GM20431 (cell line): Measurements from ENCODE around the gene FYB2.

Experiments used
- in situ Hi-C: fragments of 300-500 bp; cut with MseI, MboI; formaldehyde crosslinking; loops from one replicate; pipeline ENCODE4 v1.15.0; 2020; ENCODE audit warnings: low sequenced_read_pairs; ENCODE audit not compliant: unreplicated experiment

Gene FYB2

GRCh38 chr1:56671085-56671484 is 148.1 kb downstream of the FYB2 start:
- in situ Hi-C loops: no loop called here

GRCh38 chr1:56670350-56670749 is 148.9 kb downstream of the FYB2 start:
- in situ Hi-C loops: no loop called here
